Bronchial epithelial cell (primary cell): ENCODE data around the gene FYTTD1. TPM values are rescaled to one million over a fixed set of nuclear protein-coding genes. Genes with fewer than 3 reads are reported as not detected.

Source experiments
- DNase-seq: peaks from one replicate; pipeline ENCODE4 v3.0.0-alpha.2; 2010; ENCODE audit warnings: low read depth
- FAIRE-seq: peaks from 2 replicates; lab custom pipeline; 2011; peaks lifted over from hg19 to GRCh38; lab: Jason Lieb, UNC
- H3K27me3 ChIP-seq: 2 replicates; pipeline ENCODE4 v1.5.1; 2011; ENCODE audit warnings: low read length; ENCODE audit not compliant: control insufficient read depth, insufficient read depth
- H3K36me3 ChIP-seq: 2 replicates; pipeline ENCODE4 v1.5.1; 2011; ENCODE audit warnings: low read length; ENCODE audit not compliant: control insufficient read depth, insufficient read depth
- H3K4me3 ChIP-seq: 2 replicates; pipeline ENCODE4 v1.5.1; 2011; ENCODE audit warnings: mild to moderate bottlenecking, low read depth, low read length, control low read depth
- CTCF ChIP-seq: IDR thresholded peaks from 2 replicates; pipeline ENCODE4 v1.5.1; 2011; ENCODE audit warnings: mild to moderate bottlenecking, moderate library complexity, low read length, control low read depth, inconsistent platforms; ENCODE audit not compliant: insufficient read depth, severe bottlenecking
- total RNA-seq: library from RNA; depleted of rRNA; stranded (reverse); fragments of >200 nt; gene quantifications from 2 replicates; pipeline ENCODE4 v1.2.1, GENCODE V29; 2014

Gene FYTTD1
- total RNA-seq, 1 donor from 2014 or later, result 37.9 TPM

DNA sequence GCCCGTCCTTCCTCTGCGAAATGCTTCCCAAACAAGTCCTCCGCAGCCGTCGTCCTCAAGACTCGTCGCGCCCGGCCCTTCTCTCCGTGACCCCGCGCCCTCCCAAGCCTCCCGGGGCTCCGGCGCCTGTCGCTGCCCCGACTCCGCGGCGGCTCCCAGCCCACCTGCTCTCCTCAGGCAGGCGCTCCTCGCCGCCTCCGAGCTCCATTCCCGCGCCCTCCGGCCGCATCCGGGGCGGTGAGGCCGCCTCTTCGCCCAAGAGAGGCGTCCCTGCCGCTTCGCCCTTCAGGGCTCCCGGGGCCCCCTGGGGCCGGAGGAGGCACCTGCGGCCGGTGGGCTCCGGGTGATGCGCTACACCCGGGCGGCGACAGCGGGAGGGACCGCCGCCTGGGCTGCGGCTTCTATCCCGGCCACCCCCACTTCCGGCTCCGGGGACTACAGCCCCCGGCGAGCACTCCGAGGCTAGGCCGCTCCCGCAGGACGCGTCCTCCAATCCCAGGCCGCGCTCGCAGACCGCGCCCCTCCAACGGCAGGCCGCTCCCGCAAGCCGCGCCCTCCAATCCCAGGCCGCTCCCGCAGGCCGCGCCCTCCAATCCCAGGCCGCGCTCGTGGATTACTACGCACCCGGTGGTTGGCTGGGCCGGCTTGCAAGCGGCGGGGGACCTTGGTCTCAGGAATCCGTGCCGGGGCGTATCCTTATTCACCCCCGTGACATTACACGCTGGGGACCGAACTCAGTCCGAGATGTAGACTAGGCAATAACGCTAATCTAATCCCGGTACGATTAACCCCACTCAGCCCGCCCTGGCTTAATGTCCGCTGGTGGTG lies 13.0 kb upstream of the FYTTD1 start, which contains the start of gene RUBCN:
Gene RUBCN, minus strand, starts transcription at position 414 of the 828 bp plus-strand sequence. Its CDS starts 185 bp downstream, at position 229.
- FAIRE-seq (no peak), DNase-seq (peak; percentile 87)
- no peaks in the 10 kb centered on the region for H3K27me3 ChIP-seq
- no peak for TF ChIP-seq CTCF
- peak within 1 kb of the TSS; percentile 68 for H3K4me3 ChIP-seq
- no peaks in the 10 kb centered on the region for H3K36me3 ChIP-seq

- DNase-seq (no peak), FAIRE-seq (no peak)
- H3K4me3 ChIP-seq, result peak overlapping the region; percentile 68
- no peaks in the 10 kb centered on the region for H3K27me3 ChIP-seq
- H3K36me3 ChIP-seq, result no peaks in the 10 kb centered on the region
- TF ChIP-seq CTCF, result no peak
Observed at GRCh38 chr3:197737319-197737649, 12.4 kb upstream of the FYTTD1 start.

- H3K4me3 ChIP-seq, result peak overlapping the region; percentile 68
- no peak for TF ChIP-seq CTCF
- FAIRE-seq, result no peak
- no peaks in the 10 kb centered on the region for H3K27me3 ChIP-seq
- no peak for DNase-seq
- H3K36me3 ChIP-seq, result no peaks in the 10 kb centered on the region
Observed at GRCh38 chr3:197737749-197738462, 11.8 kb upstream of the FYTTD1 start.

DNA sequence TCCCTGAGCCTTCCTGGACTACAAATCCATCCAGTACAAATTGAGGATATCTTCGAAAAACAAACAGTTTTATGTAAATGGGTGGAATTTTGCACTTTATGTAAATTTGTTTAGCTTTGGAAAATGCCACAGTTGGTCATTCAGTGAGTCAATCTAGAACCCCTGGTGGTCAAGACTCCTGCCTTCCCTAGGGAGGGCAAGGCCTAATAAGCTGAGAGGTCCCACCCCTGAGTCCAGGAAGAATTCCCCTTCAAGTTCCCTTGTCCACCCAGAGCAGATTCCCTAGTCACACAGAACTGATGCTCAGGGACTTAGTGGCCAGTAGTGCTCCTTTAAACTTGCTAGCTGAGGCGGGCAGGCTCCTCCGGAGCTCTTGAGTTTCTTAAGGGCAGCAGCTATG lies 6.9 kb upstream of the FYTTD1 start:
- Histone ChIP-seq H3K36me3 (no peaks in the 10 kb centered on the region), H3K4me3 (no peak overlapping the region), H3K27me3 (no peaks in the 10 kb centered on the region)
- no peak for DNase-seq
- FAIRE-seq, result no peak
- no peak for TF ChIP-seq CTCF

GRCh38 chr3:197746209-197746608 lies 3.5 kb upstream of the FYTTD1 start:
- TF ChIP-seq CTCF, result no peak
- FAIRE-seq, result no peak
- H3K36me3 ChIP-seq, result no peaks in the 10 kb centered on the region

More at GRCh38 chr3:197746209-197746608, 3.5 kb upstream of the FYTTD1 start:
- Histone ChIP-seq H3K27me3 (no peaks in the 10 kb centered on the region), H3K4me3 (no peak overlapping the region)
- DNase-seq, result no peak
